Superior temporal gyrus (tissue), 1 donor: ENCODE data around the gene CTXN1.
"Not testable (repeated sequence)": the region's sequence is repeated elsewhere in the genome, so short reads cannot be mapped to it uniquely, and the experiment has no call there.

ENCODE experiments used
- DNase-seq: peaks from one replicate; pipeline ENCODE4 v3.0.0-alpha.2; 2016; ENCODE audit errors: extremely low spot score

Gene CTXN1

GRCh38 chr19:7900401-7900870 is 25.5 kb downstream of the CTXN1 start:
- no peak for DNase-seq

- no peak for DNase-seq
Measured at GRCh38 chr19:7899751-7900378, 26.1 kb downstream of the CTXN1 start.

- DNase-seq = no peak
Measured at GRCh38 chr19:7898967-7899366, 27.0 kb downstream of the CTXN1 start.

GRCh38 chr19:7897292-7897691 is 28.6 kb downstream of the CTXN1 start:
- no peak for DNase-seq

- no peak for DNase-seq
Measured at GRCh38 chr19:7895565-7895964, 30.4 kb downstream of the CTXN1 start.

GRCh38 chr19:7894612-7895309 is 31.2 kb downstream of the CTXN1 start:
- DNase-seq = no peak

- not testable (repeated sequence) for DNase-seq
Measured at GRCh38 chr19:7893362-7894101, 32.4 kb downstream of the CTXN1 start.

- DNase-seq = no peak
Measured at GRCh38 chr19:7888826-7889217, 37.1 kb downstream of the CTXN1 start.

- no peak for DNase-seq
Measured at GRCh38 chr19:7888145-7888825, 37.6 kb downstream of the CTXN1 start, which contains the start of gene LRRC8E. Gene LRRC8E (plus strand): TSS chr19:7888510. CDS start chr19:7895604, 7,094 bp downstream.

GRCh38 chr19:7887408-7888144 is 38.4 kb downstream of the CTXN1 start:
- no peak for DNase-seq

GRCh38 chr19:7885818-7886217 is 40.1 kb downstream of the CTXN1 start:
- no peak for DNase-seq

- DNase-seq = no peak
Measured at GRCh38 chr19:7883796-7884570, 42.0 kb downstream of the CTXN1 start.

GRCh38 chr19:7883105-7883504 is 42.8 kb downstream of the CTXN1 start:
- DNase-seq = no peak

- no peak for DNase-seq
Measured at GRCh38 chr19:7881910-7882309, 44.0 kb downstream of the CTXN1 start.

- DNase-seq = no peak
Measured at GRCh38 chr19:7879836-7880235, 46.1 kb downstream of the CTXN1 start.

- no peak for DNase-seq
Measured at GRCh38 chr19:7879111-7879807, 46.7 kb downstream of the CTXN1 start.

- DNase-seq = no peak
Measured at GRCh38 chr19:7877249-7877836, 48.6 kb downstream of the CTXN1 start.

GRCh38 chr19:7874897-7875273 is 51.0 kb downstream of the CTXN1 start:
- no peak for DNase-seq
